IMR-90 (cell line): ENCODE data around the gene ZNF841.

Experiments
- CEBPB ChIP-seq: IDR thresholded peaks from 2 replicates; pipeline ENCODE4 v1.6.1; 2012; ENCODE audit warnings: low read depth, low read length, improper control_type of control experiment
- CTCF ChIP-seq: conservative IDR thresholded peaks from 2 replicates; pipeline ENCODE4 v1.5.1; 2012; ENCODE audit warnings: mild to moderate bottlenecking, low read depth, low read length, improper control_type of control experiment
- RAD21 ChIP-seq: IDR thresholded peaks from 2 replicates; pipeline ENCODE4 v1.6.1; 2012; ENCODE audit warnings: low read length, improper control_type of control experiment
- RCOR1 ChIP-seq: IDR thresholded peaks from 2 replicates; pipeline ENCODE4 v1.6.1; 2012; ENCODE audit warnings: mild to moderate bottlenecking, low read length, improper control_type of control experiment; ENCODE audit not compliant: insufficient replicate concordance
- RFX5 ChIP-seq: IDR thresholded peaks from 2 replicates; pipeline ENCODE4 v1.8.0; 2012; ENCODE audit warnings: low read depth, mild to moderate bottlenecking, low read length, moderate library complexity

GRCh38 chr19:52095172-52096014 is at the start of gene ZNF841:
- no peak; the same call in 1 of the 2 replicates for TF ChIP-seq CTCF
- no peak for TF ChIP-seq RCOR1
- TF ChIP-seq RFX5, result no peak
- peak; percentile 1; the same call in 1 of the 2 replicates for TF ChIP-seq RAD21
- no peak for TF ChIP-seq CEBPB
